SK-N-MC (cell line): ENCODE measurements around the gene SLC4A2.

Experiments
- EZH2 ChIP-seq: fragments of 200-600 bp; sonication (generic); IDR thresholded peaks from one replicate; pipeline ENCODE4 v1.6.1; 2017; ENCODE audit warnings: antibody characterized with exemption
- FOXP2 ChIP-seq: optimal IDR thresholded peaks from 2 replicates; pipeline ENCODE3; 2011; ENCODE audit warnings: mild to moderate bottlenecking, moderate library complexity; ENCODE audit not compliant: insufficient read depth; ENCODE audit errors: extremely low read length, control extremely low read depth
- POLR2AphosphoS5 ChIP-seq: IDR thresholded peaks from 2 replicates; pipeline ENCODE4 v1.6.1; 2012; ENCODE audit warnings: mild to moderate bottlenecking, low read depth, low read length, borderline replicate concordance

DNA sequence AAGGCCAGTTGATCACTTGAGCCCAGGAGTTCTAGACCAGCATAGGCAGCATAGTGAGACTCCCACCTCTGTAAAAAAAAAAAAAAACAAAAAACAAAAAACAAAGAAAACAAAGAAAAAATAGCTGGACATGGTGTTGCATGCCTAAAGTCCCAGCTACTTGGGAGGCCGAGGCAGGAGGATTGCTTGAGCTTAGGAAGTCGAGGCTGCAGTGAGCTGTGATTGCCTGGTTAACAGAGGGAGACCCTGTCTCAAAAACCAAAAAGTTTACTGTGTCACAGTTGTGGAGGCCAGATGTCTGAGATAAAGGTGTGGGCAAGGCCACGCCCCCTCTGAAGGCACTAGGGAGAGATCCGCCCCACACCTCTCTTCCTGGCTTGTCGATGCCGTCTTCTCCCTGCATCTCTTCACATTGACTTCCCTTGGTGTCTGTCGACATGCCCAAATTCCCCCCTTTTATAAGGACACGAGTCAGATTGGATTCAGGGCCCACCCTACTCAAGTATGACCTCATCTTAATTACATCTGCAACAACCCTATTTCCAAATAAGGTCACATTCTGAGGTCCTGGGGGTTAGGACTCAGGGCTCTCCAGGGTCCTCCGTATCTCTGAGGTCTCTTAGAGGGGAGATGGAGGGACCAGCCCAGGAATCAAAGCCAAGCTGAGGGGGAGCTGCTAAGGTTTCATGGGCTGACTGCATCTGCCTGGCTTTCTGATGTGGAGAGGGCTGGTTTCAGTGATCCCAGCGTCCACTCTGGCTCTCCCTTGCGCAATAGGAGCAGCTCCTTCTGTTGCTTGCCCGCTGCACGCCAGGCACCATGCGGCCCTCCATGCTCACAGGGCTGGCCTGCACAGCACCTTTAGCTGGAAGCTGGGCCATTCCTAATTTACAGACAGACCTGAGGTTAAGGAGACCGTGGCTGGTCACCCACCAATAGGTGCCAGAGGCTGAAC, 50.0 kb downstream of the SLC4A2 start:
- TF ChIP-seq EZH2 (no peak), POLR2AphosphoS5 (no peak), FOXP2 (no peak)
